Neural cell (in vitro differentiated cells): Measurements from ENCODE around the gene LPP. TPM values are rescaled to one million over a fixed set of nuclear protein-coding genes. Genes with fewer than 3 reads are reported as not detected.

Source experiments
- H2AFZ ChIP-seq: fragments of 200-600, 300-800 bp; sonication (generic), shearing (Covaris generic); 2 replicates; pipeline ENCODE4 v1.6.0; 2014; ENCODE audit warnings: low read depth, mild to moderate bottlenecking, antibody characterized with exemption, low read length, moderate library complexity
- H3F3A ChIP-seq: fragments of 200-600 bp; shearing (Covaris generic); 2 replicates; pipeline ENCODE4 v1.6.1; 2016; ENCODE audit warnings: mild to moderate bottlenecking, moderate library complexity, mixed read lengths, antibody characterized with exemption, low read length; ENCODE audit not compliant: insufficient read depth, poor library complexity, severe bottlenecking
- H3K27ac ChIP-seq: fragments of 200-600, 300-800 bp; sonication (generic), shearing (Covaris generic); 2 replicates; pipeline ENCODE4 v1.5.1; 2014; ENCODE audit warnings: mild to moderate bottlenecking, low read length, moderate library complexity
- H3K27me3 ChIP-seq: fragments of 300-800, 200-600 bp; sonication (generic), shearing (Covaris generic); 2 replicates; pipeline ENCODE4 v1.6.0; 2014; ENCODE audit warnings: mild to moderate bottlenecking, low read depth, low read length, moderate library complexity; ENCODE audit not compliant: insufficient read depth
- H3K36me3 ChIP-seq: fragments of 300-800, 200-600 bp; sonication (generic), shearing (Covaris generic); 2 replicates; pipeline ENCODE4 v1.5.1; 2014; ENCODE audit warnings: mild to moderate bottlenecking, antibody characterized with exemption, low read length, moderate library complexity; ENCODE audit not compliant: insufficient read depth
- H3K4me2 ChIP-seq: fragments of 300-800, 200-600 bp; sonication (generic), shearing (Covaris generic); 2 replicates; pipeline ENCODE4 v1.6.0; 2014; ENCODE audit warnings: mild to moderate bottlenecking, low read length
- H3K4me3 ChIP-seq: fragments of 300-800, 200-600 bp; sonication (generic), shearing (Covaris generic); 2 replicates; pipeline ENCODE4 v1.5.1; 2014; ENCODE audit warnings: mild to moderate bottlenecking, low read length, moderate library complexity
- H3K79me2 ChIP-seq: fragments of 200-600 bp; shearing (Covaris generic); replicated peaks from 2 replicates; pipeline ENCODE4 v1.6.0; 2014; ENCODE audit warnings: mild to moderate bottlenecking, low read length, moderate library complexity; ENCODE audit not compliant: insufficient read depth
- H3K9ac ChIP-seq: fragments of 300-800, 200-600 bp; sonication (generic), shearing (Covaris generic); 2 replicates; pipeline ENCODE4 v1.6.1; 2016; ENCODE audit warnings: mild to moderate bottlenecking, low read length, mixed read lengths
- H3K9me2 ChIP-seq: fragments of 200-600 bp; shearing (Covaris generic); 2 replicates; pipeline ENCODE4 v1.6.1; 2016; ENCODE audit warnings: mild to moderate bottlenecking, low read length, mixed read lengths; ENCODE audit not compliant: insufficient read depth
- H3K9me3 ChIP-seq: fragments of 200-600, 300-800 bp; sonication (generic), shearing (Covaris generic); 2 replicates; pipeline ENCODE4 v1.6.1; 2016; ENCODE audit warnings: mild to moderate bottlenecking, mixed run types, low read length, moderate library complexity, mixed read lengths
- H4K20me1 ChIP-seq: fragments of 200-600 bp; shearing (Covaris generic); 2 replicates; pipeline ENCODE4 v1.6.1; 2016; ENCODE audit warnings: mild to moderate bottlenecking, mixed run types; ENCODE audit not compliant: insufficient read depth
- CTCF ChIP-seq: fragments of 450-650 bp; IDR thresholded peaks from 2 replicates; pipeline ENCODE4 v1.5.1; 2014; ENCODE audit warnings: antibody characterized with exemption, mild to moderate bottlenecking, moderate library complexity; ENCODE audit not compliant: poor library complexity, severe bottlenecking
- EP300 ChIP-seq: fragments of 450-650 bp; conservative IDR thresholded peaks from 2 replicates; pipeline ENCODE4 v1.6.1; 2014; ENCODE audit warnings: antibody characterized with exemption, mild to moderate bottlenecking, moderate library complexity; ENCODE audit not compliant: poor library complexity, severe bottlenecking
- EZH2 ChIP-seq: fragments of 200-600, 300-800 bp; shearing (Covaris generic), sonication (generic); IDR thresholded peaks from 2 replicates; pipeline ENCODE4 v1.6.1; 2014; ENCODE audit warnings: antibody characterized with exemption, low read length, borderline replicate concordance, mild to moderate bottlenecking; ENCODE audit not compliant: insufficient read depth, poor library complexity, severe bottlenecking
- MXI1 ChIP-seq: fragments of 450-650 bp; conservative IDR thresholded peaks from 2 replicates; pipeline ENCODE4 v1.6.1; 2014; ENCODE audit warnings: antibody characterized with exemption, mild to moderate bottlenecking; ENCODE audit not compliant: poor library complexity, severe bottlenecking
- POLR2AphosphoS5 ChIP-seq: IDR thresholded peaks from 2 replicates; pipeline ENCODE4 v1.6.1; 2012
- RAD21 ChIP-seq: fragments of 450-650 bp; conservative IDR thresholded peaks from 2 replicates; pipeline ENCODE4 v1.6.1; 2014; ENCODE audit warnings: antibody characterized with exemption, mild to moderate bottlenecking, moderate library complexity
- REST ChIP-seq: IDR thresholded peaks from 2 replicates; pipeline ENCODE4 v1.6.1; 2012; ENCODE audit warnings: borderline replicate concordance
- polyA plus RNA-seq: library from polyadenylated mRNA; depleted of rRNA; stranded (reverse); fragments of >200 nt; gene quantifications from 2 replicates; pipeline ENCODE4 v1.2.3, GENCODE V29; 2014

LPP gene
- polyA plus RNA-seq, 1 donor from 2014 or later = 3.0 TPM

GRCh38 chr3:188695241-188695640 lies 541.3 kb downstream of the LPP start:
- H2AFZ ChIP-seq = no peak overlapping the region
- no peaks in the 10 kb centered on the region for H3K9me3 ChIP-seq
- H3K36me3 ChIP-seq = no peaks in the 10 kb centered on the region
- peak; percentile 96 for TF ChIP-seq EP300
- no peak for TF ChIP-seq REST
- no peak for TF ChIP-seq CTCF
- peak; percentile 78 for TF ChIP-seq POLR2AphosphoS5
- H3K27ac ChIP-seq = no peak overlapping the region
- H3K4me2 ChIP-seq = no peak overlapping the region
- no peaks in the 10 kb centered on the region for H4K20me1 ChIP-seq
- no peaks in the 10 kb centered on the region for H3K27me3 ChIP-seq
- no peak overlapping the region for H3K9ac ChIP-seq
- H3F3A ChIP-seq = no peaks in the 10 kb centered on the region
- no peaks in the 10 kb centered on the region for H3K79me2 ChIP-seq
- H3K9me2 ChIP-seq = no peaks in the 10 kb centered on the region
- H3K4me3 ChIP-seq = no peak overlapping the region

- no peaks in the 10 kb centered on the region for H3F3A ChIP-seq
- H3K27ac ChIP-seq = no peak overlapping the region
- H3K79me2 ChIP-seq = no peaks in the 10 kb centered on the region
- no peak overlapping the region for H3K4me3 ChIP-seq
- H3K36me3 ChIP-seq = no peaks in the 10 kb centered on the region
- no peak for TF ChIP-seq MXI1
- no peak for TF ChIP-seq EZH2
- peak; percentile 10 for TF ChIP-seq EP300
- TF ChIP-seq POLR2AphosphoS5 = no peak
- TF ChIP-seq RAD21 = no peak
- no peaks in the 10 kb centered on the region for H4K20me1 ChIP-seq
- H3K27me3 ChIP-seq = no peaks in the 10 kb centered on the region
- H3K9ac ChIP-seq = no peak overlapping the region
- no peak overlapping the region for H3K4me2 ChIP-seq
- no peaks in the 10 kb centered on the region for H3K9me2 ChIP-seq
- H2AFZ ChIP-seq = no peak overlapping the region
- H3K9me3 ChIP-seq = no peaks in the 10 kb centered on the region
These were observed 543.2 kb downstream of the LPP start for GRCh38 chr3:188697127-188697526.

- H3K4me2 ChIP-seq = no peak overlapping the region
- no peaks in the 10 kb centered on the region for H3K27me3 ChIP-seq
- no peaks in the 10 kb centered on the region for H3K9me2 ChIP-seq
- no peaks in the 10 kb centered on the region for H4K20me1 ChIP-seq
- no peak overlapping the region for H3K9ac ChIP-seq
- H3K4me3 ChIP-seq = no peak overlapping the region
- no peaks in the 10 kb centered on the region for H3K79me2 ChIP-seq
- H3F3A ChIP-seq = no peaks in the 10 kb centered on the region
- no peaks in the 10 kb centered on the region for H3K9me3 ChIP-seq
- TF ChIP-seq POLR2AphosphoS5 (no peak), CTCF (no peak), RAD21 (no peak)
- no peak overlapping the region for H3K27ac ChIP-seq
- no peak overlapping the region for H2AFZ ChIP-seq
- no peaks in the 10 kb centered on the region for H3K36me3 ChIP-seq
These were observed 544.5 kb downstream of the LPP start for GRCh38 chr3:188698436-188698835.
